ENCODE results near the gene PHACTR3.

DNA sequence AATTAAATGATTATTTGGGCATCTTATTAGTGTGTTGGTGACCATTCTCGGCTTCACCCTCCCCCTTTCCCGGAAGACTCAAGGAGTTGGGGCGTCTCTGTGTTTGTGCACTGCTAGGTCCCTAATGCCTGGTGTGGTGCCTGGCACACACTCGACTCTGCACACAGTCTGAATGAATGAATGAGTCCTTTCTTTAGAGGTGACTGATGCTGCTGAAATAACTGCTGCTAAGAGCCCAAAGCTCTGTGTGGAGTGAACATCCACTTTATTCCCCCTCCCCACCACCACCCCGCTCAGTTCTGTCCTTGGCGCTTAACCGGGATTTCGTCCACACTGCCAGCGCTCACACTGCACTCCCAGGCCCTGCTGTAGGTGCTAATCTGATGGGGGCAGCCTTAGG, 1.2 kb upstream of the PHACTR3 start:
- TF ChIP-seq, protein P1, sequence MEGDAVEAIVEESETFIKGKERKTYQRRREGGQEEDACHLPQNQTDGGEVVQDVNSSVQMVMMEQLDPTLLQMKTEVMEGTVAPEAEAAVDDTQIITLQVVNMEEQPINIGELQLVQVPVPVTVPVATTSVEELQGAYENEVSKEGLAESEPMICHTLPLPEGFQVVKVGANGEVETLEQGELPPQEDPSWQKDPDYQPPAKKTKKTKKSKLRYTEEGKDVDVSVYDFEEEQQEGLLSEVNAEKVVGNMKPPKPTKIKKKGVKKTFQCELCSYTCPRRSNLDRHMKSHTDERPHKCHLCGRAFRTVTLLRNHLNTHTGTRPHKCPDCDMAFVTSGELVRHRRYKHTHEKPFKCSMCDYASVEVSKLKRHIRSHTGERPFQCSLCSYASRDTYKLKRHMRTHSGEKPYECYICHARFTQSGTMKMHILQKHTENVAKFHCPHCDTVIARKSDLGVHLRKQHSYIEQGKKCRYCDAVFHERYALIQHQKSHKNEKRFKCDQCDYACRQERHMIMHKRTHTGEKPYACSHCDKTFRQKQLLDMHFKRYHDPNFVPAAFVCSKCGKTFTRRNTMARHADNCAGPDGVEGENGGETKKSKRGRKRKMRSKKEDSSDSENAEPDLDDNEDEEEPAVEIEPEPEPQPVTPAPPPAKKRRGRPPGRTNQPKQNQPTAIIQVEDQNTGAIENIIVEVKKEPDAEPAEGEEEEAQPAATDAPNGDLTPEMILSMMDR (IDR thresholded peaks at IDR 0.05), result no peak
- TF ChIP-seq EZH2 (IDR thresholded peaks at IDR 0.05) (no peak), EZH2phosphoT487 (IDR thresholded peaks at IDR 0.05) (no peak)

Data from neural progenitor cell (in vitro differentiated cells).